Mammary epithelial cell (primary cell): ENCODE measurements around the gene KIF26A.

ENCODE experiments used
- EZH2 ChIP-seq: IDR thresholded peaks from 2 replicates; pipeline ENCODE4 v1.6.1; 2012; ENCODE audit warnings: low read length, inconsistent platforms, borderline replicate concordance
- TF ChIP-seq, protein P1 (sequence below), 2 donors: IDR thresholded peaks in 1 of 2; conservative IDR thresholded peaks in 1 of 2; 2 replicates each; pipeline ENCODE4 v1.5.1; 2011 to 2012; ENCODE audit warnings: inconsistent platforms in 2 of 2, low read length in 2 of 2, mild to moderate bottlenecking in 2 of 2, control low read depth in 1 of 2, low read depth in 1 of 2; ENCODE audit not compliant: insufficient read depth in 1 of 2; ENCODE audit errors: extremely low read depth in 1 of 2

DNA sequence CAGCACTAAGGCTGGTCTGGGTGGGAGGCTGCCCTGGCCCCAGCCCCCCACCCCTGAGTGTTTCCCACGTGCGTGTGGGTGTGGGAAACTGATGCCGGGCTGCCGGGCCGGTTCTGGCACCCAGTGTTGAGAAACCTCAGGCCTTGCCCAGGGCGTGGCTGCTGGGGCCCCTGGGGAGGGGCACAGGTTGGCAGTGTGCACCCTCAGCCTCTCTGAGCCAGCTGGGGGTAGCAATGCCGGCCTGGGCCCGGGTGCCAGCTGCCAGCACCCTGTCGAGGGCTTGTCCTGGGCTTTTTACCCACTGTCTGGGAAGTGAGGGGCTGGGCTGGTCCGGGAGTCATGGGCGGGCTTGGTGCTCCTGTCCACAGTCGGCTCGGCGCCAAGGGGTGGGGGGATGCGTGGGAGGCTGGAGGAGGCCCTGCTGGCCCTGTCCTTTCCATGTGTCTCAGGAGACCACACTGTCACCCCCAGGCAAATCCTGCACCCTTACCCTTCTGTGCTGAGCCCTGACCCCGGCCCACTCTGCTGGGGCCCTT lies 37.2 kb upstream of the KIF26A start:
- no peak for TF ChIP-seq EZH2
- TF ChIP-seq, protein P1, sequence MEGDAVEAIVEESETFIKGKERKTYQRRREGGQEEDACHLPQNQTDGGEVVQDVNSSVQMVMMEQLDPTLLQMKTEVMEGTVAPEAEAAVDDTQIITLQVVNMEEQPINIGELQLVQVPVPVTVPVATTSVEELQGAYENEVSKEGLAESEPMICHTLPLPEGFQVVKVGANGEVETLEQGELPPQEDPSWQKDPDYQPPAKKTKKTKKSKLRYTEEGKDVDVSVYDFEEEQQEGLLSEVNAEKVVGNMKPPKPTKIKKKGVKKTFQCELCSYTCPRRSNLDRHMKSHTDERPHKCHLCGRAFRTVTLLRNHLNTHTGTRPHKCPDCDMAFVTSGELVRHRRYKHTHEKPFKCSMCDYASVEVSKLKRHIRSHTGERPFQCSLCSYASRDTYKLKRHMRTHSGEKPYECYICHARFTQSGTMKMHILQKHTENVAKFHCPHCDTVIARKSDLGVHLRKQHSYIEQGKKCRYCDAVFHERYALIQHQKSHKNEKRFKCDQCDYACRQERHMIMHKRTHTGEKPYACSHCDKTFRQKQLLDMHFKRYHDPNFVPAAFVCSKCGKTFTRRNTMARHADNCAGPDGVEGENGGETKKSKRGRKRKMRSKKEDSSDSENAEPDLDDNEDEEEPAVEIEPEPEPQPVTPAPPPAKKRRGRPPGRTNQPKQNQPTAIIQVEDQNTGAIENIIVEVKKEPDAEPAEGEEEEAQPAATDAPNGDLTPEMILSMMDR (conservative IDR thresholded peaks at IDR 0.05 in 1 of 2, IDR thresholded peaks at IDR 0.05 in 1 of 2; ENCODE audit: extremely low read depth in 1 of 2, insufficient read depth in 1 of 2, low read depth in 1 of 2, low read length in 2 of 2), result no peak
